Peyer's patch (tissue), 4 donors: Measurements from ENCODE around the gene MECR.

Source experiments
- CTCF ChIP-seq, 6 experiments: fragments of 450-650 bp in 4 of 6; fragments of 200-600 bp in 2 of 6; sonication (generic) in 1 of 6; IDR thresholded peaks; one replicate each; pipeline ENCODE4 v1.5.1; 2017 to 2019; ENCODE audit warnings: antibody characterized with exemption in 6 of 6, mild to moderate bottlenecking in 3 of 6, moderate library complexity in 1 of 6
- POLR2A ChIP-seq, 2 donors: fragments of 450-650 bp; IDR thresholded peaks; one replicate each; pipeline ENCODE4 v1.5.1; 2017; ENCODE audit warnings: antibody characterized with exemption in 2 of 2, mild to moderate bottlenecking in 2 of 2, moderate library complexity in 2 of 2

GRCh38 chr1:29211086-29212030 lies 19.4 kb downstream of the MECR start:
- TF ChIP-seq CTCF (IDR thresholded peaks at IDR 0.05) (no peak), POLR2A (IDR thresholded peaks at IDR 0.05) (no peak)
